Right lobe of liver (tissue), 4 donors: ENCODE data around the gene STON2.

Source experiments
- POLR2A ChIP-seq: fragments of 450-650 bp; IDR thresholded peaks from one replicate; pipeline ENCODE4 v1.6.1; 2017; ENCODE audit warnings: antibody characterized with exemption, mild to moderate bottlenecking
- TF ChIP-seq, protein P1 (sequence below), 4 donors: fragments of 200-600 bp in 3 of 4; fragments of 450-650 bp in 1 of 4; IDR thresholded peaks; one replicate each; pipeline versions ENCODE4 v1.5.1 to v1.8.0; 2016 to 2022; ENCODE audit warnings: antibody characterized with exemption in 4 of 4, mild to moderate bottlenecking in 2 of 4
- donor health status: DM: no; HTN: no; CAD: no.
- donor health status: DM: no; HTN: no; CAD: no.
- donor health status: DM: no; HTN: yes; CAD: no.

GRCh38 chr14:81406863-81407262 is 6.7 kb upstream of the STON2 start:
- TF ChIP-seq, protein P1, sequence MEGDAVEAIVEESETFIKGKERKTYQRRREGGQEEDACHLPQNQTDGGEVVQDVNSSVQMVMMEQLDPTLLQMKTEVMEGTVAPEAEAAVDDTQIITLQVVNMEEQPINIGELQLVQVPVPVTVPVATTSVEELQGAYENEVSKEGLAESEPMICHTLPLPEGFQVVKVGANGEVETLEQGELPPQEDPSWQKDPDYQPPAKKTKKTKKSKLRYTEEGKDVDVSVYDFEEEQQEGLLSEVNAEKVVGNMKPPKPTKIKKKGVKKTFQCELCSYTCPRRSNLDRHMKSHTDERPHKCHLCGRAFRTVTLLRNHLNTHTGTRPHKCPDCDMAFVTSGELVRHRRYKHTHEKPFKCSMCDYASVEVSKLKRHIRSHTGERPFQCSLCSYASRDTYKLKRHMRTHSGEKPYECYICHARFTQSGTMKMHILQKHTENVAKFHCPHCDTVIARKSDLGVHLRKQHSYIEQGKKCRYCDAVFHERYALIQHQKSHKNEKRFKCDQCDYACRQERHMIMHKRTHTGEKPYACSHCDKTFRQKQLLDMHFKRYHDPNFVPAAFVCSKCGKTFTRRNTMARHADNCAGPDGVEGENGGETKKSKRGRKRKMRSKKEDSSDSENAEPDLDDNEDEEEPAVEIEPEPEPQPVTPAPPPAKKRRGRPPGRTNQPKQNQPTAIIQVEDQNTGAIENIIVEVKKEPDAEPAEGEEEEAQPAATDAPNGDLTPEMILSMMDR (IDR thresholded peaks at IDR 0.05), result no peak
- no peak for TF ChIP-seq POLR2A
